Nephron progenitor cell (in vitro differentiated cells): ENCODE data around the gene LIF.

ENCODE experiments used
- DNase-seq: peaks from one replicate; pipeline ENCODE4 v3.0.0; 2021
- H3K27ac Mint-ChIP-seq: 2 replicates; pipeline ENCODE4 v1.8.0; 2021; ENCODE audit warnings: mild to moderate bottlenecking, moderate library complexity, mixed read lengths
- H3K27me3 Mint-ChIP-seq: 2 replicates; pipeline ENCODE4 v1.8.0; 2021; ENCODE audit warnings: mild to moderate bottlenecking, low read depth, mixed read lengths; ENCODE audit not compliant: poor library complexity
- H3K36me3 Mint-ChIP-seq: 2 replicates; pipeline ENCODE4 v1.8.0; 2021; ENCODE audit warnings: low read depth, mixed read lengths
- H3K4me1 Mint-ChIP-seq: 2 replicates; pipeline ENCODE4 v1.8.0; 2021; ENCODE audit warnings: mixed read lengths
- H3K4me3 Mint-ChIP-seq: 2 replicates; pipeline ENCODE4 v1.8.0; 2021; ENCODE audit warnings: mild to moderate bottlenecking, moderate library complexity, mixed read lengths
- H3K9me3 Mint-ChIP-seq: 2 replicates; pipeline ENCODE4 v1.8.0; 2021; ENCODE audit warnings: mild to moderate bottlenecking, moderate library complexity, mixed read lengths
- CTCF ChIP-seq: fragments of 200-600 bp; sonication (generic); IDR thresholded peaks from 2 replicates; pipeline ENCODE4 v1.5.0; 2021; ENCODE audit warnings: antibody characterized with exemption

The LIF gene

GRCh38 chr22:30285176-30285845, 38.8 kb upstream of the LIF start:
- Mint-ChIP-seq H3K27me3 (no peaks in the 10 kb centered on the region), H3K36me3 (no peaks in the 10 kb centered on the region), H3K4me3 (no peak overlapping the region), H3K9me3 (no peaks in the 10 kb centered on the region), H3K4me1 (peaks cover 21% of the 10 kb centered on the region), H3K27ac (no peak overlapping the region)
- DNase-seq: no peak
- no peak for TF ChIP-seq CTCF

GRCh38 chr22:30284666-30285065, 38.1 kb upstream of the LIF start:
- no peaks in the 10 kb centered on the region for H3K27me3 Mint-ChIP-seq
- H3K4me3 Mint-ChIP-seq: no peak overlapping the region
- peaks cover 15% of the 10 kb centered on the region for H3K4me1 Mint-ChIP-seq
- DNase-seq: no peak
- no peak for TF ChIP-seq CTCF
- H3K27ac Mint-ChIP-seq: no peak overlapping the region
- H3K36me3 Mint-ChIP-seq: no peaks in the 10 kb centered on the region
- H3K9me3 Mint-ChIP-seq: no peaks in the 10 kb centered on the region

DNA sequence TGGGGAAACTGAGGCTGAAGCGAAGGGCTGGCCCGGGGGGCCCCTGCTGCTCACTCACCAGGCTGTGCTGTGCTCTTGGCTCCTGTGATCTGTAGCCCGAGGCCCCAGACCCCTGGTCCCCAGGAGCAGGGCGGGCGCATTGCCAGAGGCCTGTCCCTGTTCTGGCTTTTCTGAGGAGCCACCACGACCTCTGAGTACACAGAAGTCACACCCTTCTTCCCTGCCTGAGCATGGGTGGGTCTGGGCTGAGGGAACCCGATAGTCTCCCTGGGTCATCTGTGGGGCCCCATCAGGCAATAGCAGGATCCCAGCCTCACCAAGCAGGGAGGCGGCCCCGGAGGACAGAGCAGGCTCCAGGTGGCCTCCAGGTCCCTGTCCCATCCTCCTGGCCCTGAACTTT, 37.6 kb upstream of the LIF start:
- H3K9me3 Mint-ChIP-seq: no peaks in the 10 kb centered on the region
- H3K4me1 Mint-ChIP-seq: peaks cover 15% of the 10 kb centered on the region
- DNase-seq: no peak
- H3K27me3 Mint-ChIP-seq: no peaks in the 10 kb centered on the region
- no peak overlapping the region for H3K27ac Mint-ChIP-seq
- TF ChIP-seq CTCF: no peak
- H3K4me3 Mint-ChIP-seq: no peak overlapping the region
- H3K36me3 Mint-ChIP-seq: no peaks in the 10 kb centered on the region

DNA sequence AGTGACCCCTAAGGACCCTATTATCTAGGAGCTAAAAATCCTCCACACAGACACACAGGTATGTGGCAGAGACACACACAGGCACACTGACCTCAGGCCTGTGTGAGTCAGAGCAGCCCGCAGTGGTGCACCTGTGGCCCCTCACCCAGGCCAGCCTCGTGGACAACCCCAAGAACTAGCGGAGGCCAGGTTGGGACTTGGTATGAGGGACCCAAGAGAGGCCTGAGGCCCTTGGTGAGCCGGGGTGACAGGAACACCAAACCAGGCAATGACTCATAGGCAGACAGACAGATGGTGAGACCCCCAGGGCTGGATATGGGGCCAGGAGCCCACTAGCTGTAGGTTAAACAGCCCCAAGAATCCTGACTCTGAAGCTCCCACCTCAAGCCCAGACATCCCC, 36.8 kb upstream of the LIF start:
- Mint-ChIP-seq H3K4me1 (peaks cover 13% of the 10 kb centered on the region), H3K9me3 (no peaks in the 10 kb centered on the region), H3K4me3 (no peak overlapping the region), H3K27ac (no peak overlapping the region), H3K27me3 (no peaks in the 10 kb centered on the region), H3K36me3 (no peaks in the 10 kb centered on the region)
- TF ChIP-seq CTCF: no peak
- no peak for DNase-seq

DNA sequence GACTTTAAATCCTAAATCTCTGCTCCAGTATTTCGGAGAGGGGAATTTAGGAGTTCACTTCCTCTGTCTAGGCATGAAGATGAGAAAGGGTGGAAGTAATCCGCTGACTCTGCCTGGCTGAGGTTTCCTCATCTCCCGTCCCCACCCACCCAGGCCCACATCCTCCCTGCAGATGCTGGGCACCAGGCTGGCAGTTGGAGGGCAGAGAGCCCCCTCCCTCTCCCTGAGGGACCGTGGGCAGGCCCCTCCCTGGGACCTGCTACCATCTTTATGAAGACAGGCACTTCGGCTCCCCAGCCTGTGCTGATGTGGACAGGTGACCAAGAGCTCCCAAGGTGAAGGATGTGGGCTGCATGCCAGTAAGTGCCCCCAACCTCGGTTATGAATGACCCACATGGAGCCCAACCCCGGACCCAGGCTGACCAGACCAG, 36.1 kb upstream of the LIF start:
- DNase-seq: no peak
- H3K4me3 Mint-ChIP-seq: no peak overlapping the region

More for the DNA sequence above, 36.1 kb upstream of the LIF start:
- Mint-ChIP-seq H3K36me3 (no peaks in the 10 kb centered on the region), H3K27me3 (no peaks in the 10 kb centered on the region), H3K27ac (no peak overlapping the region), H3K4me1 (peaks cover 13% of the 10 kb centered on the region), H3K9me3 (no peaks in the 10 kb centered on the region)
- TF ChIP-seq CTCF: no peak
